KOPT-K1 (cell line): ENCODE results near the gene C19orf47.
A peak's percentile ranks its signal among the peaks of the same experiment; 100 is the strongest.

ENCODE experiments used
- H3K27ac ChIP-seq: fragments of 200-600 bp; sonication (generic); 2 replicates; pipeline ENCODE4 v1.5.1; 2016; ENCODE audit warnings: antibody characterized with exemption, mild to moderate bottlenecking, low read depth, low read length; ENCODE audit not compliant: poor library complexity, severe bottlenecking
- H3K36me3 ChIP-seq: fragments of 200-600 bp; sonication (generic); 2 replicates; pipeline ENCODE4 v1.5.1; 2017; ENCODE audit warnings: antibody characterized with exemption, mild to moderate bottlenecking, low read length, moderate library complexity; ENCODE audit not compliant: insufficient read depth
- H3K9me3 ChIP-seq: fragments of 200-600 bp; sonication (generic); 2 replicates; pipeline ENCODE4 v1.5.1; 2017; ENCODE audit warnings: antibody characterized with exemption, low read length, mild to moderate bottlenecking; ENCODE audit not compliant: insufficient read depth, poor library complexity, severe bottlenecking

The C19orf47 gene, protein sequence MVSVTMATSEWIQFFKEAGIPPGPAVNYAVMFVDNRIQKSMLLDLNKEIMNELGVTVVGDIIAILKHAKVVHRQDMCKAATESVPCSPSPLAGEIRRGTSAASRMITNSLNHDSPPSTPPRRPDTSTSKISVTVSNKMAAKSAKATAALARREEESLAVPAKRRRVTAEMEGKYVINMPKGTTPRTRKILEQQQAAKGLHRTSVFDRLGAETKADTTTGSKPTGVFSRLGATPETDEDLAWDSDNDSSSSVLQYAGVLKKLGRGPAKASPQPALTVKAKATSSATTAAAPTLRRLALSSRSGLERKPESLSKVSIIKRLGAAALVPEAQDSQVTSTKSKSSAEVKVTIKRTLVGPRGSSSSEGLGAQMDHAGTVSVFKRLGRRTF

DNA sequence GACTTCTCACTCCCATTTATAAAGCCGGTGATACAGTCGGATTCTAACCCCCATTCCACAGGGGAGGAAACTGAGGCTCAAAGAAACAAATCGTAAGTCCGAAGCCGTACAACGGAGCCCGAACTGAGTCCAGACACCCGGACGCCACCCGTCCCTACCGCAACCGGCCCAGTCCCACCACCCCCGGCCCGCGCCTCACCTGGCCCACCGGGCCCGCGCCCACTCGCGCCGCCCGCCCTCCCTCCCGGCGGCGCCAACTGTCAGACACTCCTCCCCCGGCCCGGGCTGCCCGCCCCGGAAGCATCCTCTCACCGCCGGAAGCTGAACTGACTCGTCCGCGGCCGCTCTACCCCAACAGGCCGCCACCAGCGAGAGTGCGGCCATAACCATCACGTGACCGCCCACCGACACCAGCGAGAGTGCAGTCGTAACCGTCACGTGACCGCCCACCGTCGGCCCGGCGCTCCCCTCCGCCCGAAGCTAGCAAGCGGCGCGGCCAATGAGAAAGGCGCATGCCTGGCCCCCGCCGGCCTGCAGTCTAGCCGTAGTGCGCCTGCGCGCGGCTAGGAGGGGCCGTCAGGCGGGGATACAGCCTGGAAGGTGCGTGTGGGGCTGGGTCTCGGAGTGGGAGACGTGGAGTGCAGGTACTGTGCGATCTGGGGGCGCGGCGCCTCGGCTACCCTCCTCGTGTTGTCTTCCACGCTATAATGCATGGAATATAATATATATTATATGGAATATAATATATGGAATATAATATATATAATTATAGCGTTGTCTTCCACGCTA is at the start of gene C19orf47, which contains the start of gene PLD3:
C19orf47 (minus strand) TSS at position 273 of the 789 bp plus-strand sequence. CDS start 6,540 bp downstream, outside the sequence.
PLD3 (plus strand) TSS at position 571 of the 789 bp plus-strand sequence. CDS start 17,789 bp downstream, outside the sequence.
- Histone ChIP-seq H3K36me3 (peaks cover 6% of the 10 kb centered on the region; the same call in 1 of the 2 replicates), H3K27ac (peak within 1 kb of the TSS; percentile 74), H3K9me3 (no peaks in the 10 kb centered on the region)

DNA sequence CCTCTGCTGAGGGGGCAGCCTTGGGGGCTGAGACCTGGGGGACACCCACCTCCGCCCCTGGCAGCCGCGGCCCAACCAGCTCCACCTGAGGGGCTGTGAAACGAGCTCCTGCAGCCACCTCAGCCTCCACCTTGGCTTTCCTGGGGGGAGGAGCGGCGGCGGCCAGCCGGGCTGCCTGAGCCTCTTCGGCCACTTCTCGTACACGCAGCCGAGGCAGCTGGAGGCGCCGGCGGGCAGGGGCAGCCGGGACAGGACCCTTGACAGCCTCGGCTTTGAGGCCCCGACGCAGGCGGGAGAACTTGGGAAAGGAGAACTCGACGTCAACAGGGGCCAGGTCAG is 49.3 kb upstream of the C19orf47 start:
- Histone ChIP-seq H3K27ac (no peak overlapping the region), H3K9me3 (no peaks in the 10 kb centered on the region), H3K36me3 (no peaks in the 10 kb centered on the region)

DNA sequence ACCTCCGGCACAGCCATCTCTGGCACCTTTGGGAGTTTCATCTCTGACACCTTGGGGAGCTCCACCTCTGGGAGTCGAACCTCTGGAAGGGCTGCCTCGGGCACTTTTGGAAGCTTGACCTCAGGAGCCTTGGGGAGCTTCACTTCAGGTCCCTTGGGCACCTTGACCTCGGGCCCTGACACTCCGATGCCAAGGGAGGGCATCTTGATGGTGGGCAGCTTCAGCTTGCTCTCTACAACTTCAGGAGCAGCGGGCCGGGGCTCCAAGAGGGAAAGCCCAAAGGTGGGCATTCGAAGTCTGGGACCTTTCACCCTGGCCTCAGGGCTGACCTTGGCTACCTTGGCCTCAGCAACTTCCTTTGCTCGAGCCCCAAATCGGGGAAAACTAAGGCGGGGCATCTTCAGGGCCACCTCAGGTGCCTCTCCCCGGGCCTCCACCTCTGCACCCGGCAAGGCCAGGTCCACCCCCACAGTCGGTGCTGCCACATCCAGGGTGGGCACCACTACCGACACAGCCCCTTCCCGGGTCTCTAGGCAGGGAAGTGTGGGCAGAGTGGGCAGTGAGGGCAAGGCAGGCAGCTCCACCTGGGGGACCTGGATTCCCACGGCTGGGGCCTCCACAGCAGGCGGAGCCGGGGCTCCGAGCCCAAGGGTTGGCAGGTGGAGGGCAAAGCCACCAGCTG is 48.8 kb upstream of the C19orf47 start:
- H3K27ac ChIP-seq, result no peak overlapping the region
- no peaks in the 10 kb centered on the region for H3K9me3 ChIP-seq
- H3K36me3 ChIP-seq, result no peaks in the 10 kb centered on the region

DNA sequence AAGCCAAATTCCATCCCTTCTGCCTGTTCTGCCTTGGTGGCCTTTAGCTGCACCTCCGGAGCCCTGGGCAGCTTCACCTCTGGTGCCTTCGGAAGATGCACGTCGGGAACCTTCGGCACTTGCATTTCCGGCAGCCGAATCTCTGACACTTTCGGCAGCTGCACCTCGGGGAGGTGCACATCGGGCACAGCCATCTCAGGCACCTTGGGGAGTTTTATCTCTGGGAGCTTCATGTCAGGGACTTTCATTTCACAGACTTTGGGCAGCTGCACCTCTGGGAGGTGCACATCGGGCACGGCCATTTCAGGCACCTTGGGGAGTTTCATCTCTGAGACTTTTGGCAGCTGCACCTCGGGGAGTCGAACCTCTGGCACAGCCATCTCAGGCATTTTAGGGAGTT is 47.8 kb upstream of the C19orf47 start:
- H3K27ac ChIP-seq, result no peak overlapping the region

DNA sequence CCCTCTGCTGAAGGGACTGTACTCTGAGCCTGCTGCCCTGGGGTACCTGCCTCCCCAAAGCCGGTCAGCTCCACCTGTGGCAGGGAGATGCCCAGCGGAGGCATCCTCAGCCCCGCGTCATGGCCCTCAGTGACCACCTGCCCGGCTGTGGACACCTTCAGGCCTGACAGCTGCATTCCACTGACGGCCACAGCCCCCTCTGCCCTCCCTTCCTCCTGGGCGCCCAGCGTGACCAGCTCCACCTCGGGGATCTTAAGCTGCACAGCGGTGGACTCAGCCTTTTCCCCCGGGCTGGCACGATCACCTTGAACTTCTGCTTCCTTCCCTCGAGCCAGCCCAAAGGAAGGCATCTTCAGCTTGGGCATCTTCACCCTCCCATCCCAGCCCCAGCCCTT is 46.6 kb upstream of the C19orf47 start:
- H3K36me3 ChIP-seq, result no peaks in the 10 kb centered on the region

More for the DNA sequence above, 47.8 kb upstream of the C19orf47 start:
- Histone ChIP-seq H3K9me3 (no peaks in the 10 kb centered on the region), H3K36me3 (no peaks in the 10 kb centered on the region)

DNA sequence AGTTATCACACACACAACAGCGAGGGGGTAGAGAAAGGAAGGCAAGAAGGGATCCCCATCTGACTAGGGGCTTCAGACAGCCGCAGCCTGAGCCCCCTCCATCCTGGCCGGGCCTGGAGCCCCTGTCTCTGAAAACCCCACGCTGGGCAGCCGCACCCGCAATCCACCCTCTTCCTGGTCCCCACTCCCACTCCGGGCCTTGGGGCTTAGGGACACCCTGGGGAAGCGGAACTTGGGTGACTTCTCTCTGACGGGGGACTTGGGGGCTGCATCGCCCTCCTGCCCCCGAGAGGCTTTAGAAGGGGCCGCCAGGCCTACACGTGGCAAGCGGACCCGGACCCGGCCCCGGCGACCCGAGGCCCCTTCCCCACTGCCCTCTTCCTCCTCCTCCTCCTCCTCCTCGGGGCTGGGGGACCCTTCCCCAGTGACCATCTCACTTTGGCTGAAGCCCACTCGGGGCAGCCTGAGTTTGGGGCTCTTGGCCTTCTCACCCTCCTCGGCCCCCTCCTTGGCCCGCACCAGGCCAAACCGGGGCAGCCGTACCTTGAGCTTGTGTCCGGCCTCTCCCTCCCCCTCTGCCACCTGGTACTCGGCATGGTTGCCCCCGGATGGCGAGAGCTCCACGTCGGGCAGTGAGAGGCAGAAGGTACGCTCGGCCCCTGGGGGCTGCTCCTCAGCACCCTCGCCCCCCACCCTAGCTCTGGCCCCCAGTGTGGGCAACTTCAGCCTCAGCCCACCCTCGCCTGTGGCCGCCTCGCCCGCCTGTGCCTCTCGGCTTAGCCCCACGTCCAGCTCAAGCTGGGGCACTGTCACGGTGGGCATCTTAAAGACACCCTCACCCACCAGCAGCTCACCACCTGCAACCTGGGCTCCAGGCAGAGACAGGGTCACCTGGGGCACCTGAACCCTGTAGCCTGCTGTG is 46.0 kb upstream of the C19orf47 start:
- H3K36me3 ChIP-seq, result no peaks in the 10 kb centered on the region
- H3K27ac ChIP-seq, result no peak overlapping the region
- H3K9me3 ChIP-seq, result no peaks in the 10 kb centered on the region

More for the DNA sequence above, 46.6 kb upstream of the C19orf47 start:
- H3K9me3 ChIP-seq, result no peaks in the 10 kb centered on the region
- no peak overlapping the region for H3K27ac ChIP-seq

DNA sequence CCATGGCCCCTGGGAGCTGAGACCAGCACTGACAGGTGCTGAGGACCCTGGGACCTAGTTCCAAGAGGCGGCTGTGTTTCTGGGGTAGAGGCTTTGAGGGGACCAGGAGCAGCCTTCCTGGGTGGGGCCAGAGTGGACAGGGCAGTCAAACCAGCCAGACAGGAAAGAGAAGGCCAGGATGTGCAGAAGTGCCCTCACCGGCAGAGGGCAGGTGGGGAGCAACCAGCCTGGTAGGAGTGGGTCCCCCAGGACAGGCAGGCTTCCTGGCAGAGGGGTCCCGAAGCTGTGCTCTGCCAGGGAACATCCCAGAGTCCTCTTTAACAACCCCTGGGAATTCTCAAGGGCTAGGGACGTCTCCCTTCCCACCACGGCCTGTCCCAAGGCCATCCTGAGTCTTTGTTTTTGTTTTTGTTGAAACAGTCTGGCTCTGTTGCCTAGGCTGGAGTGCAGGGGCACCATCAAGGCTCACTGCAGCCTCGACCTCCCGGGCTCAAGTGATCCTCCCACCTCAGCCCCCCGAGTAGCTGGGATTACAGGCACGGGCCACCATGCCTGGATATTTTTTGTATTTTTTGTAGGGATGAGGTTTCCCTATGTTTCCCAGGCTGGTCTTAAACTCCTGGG is 44.8 kb upstream of the C19orf47 start:
- Histone ChIP-seq H3K36me3 (no peaks in the 10 kb centered on the region), H3K27ac (no peak overlapping the region)

DNA sequence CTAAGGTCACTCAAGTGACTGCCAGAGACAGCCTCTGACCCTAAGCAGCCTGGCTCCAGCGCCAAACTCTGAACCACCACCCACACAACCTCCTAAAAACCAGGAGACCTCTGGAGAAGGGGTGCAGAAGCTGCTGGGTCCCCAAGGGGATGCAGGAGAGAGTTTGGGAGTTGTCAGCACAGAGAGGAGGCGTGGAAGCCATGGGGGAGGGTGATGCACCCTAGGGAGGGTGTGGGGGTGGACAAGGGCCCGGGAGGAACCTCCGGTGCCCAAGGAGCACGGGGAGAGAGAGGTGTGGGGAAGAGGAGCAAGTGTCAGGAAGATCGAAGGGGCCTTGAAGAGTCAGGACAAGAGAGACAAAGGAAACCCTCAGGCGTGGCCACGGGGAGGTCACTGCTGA is 43.9 kb upstream of the C19orf47 start:
- no peaks in the 10 kb centered on the region for H3K36me3 ChIP-seq
- no peak overlapping the region for H3K27ac ChIP-seq
- H3K9me3 ChIP-seq, result no peaks in the 10 kb centered on the region

More for the DNA sequence above, 44.8 kb upstream of the C19orf47 start:
- H3K9me3 ChIP-seq, result no peaks in the 10 kb centered on the region

DNA sequence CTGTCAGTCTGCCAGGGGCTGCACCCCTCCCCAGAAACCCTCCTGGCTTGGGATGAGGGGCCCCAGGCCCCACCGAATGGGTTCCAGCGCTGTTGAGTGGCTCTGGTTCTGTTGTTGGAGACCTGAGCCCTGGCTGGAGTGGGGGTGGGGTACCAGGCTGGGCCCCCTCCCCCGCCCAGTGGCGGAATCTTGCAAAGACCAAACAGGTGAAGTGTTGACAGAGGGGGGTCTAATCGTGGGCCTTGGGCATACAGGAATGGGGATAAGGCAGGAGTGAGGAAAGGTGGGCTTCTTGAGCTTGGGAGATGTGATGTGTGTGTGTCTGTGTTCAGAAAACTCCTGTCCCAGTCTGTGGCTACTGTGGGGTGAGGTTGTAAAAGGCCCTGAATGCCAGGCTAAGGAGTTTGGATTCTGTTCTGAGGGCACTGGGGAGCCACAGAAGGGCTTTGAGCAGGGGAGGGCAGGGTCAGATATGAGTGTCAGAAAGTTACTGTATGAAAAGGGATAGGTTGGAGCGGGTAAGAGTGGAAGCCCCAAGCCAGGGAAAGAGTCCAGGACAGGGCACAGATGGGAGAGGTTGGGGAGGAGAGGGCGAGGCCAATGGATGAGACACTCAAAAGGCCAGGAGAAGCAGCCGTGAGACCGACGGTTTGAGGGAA is 42.0 kb upstream of the C19orf47 start, which contains the start of gene HIPK4:
HIPK4 (minus strand) TSS at position 98 of the 659 bp plus-strand sequence. CDS start 279 bp downstream, outside the sequence.
- Histone ChIP-seq H3K36me3 (no peaks in the 10 kb centered on the region), H3K27ac (no peak within 1 kb of the TSS), H3K9me3 (no peaks in the 10 kb centered on the region)

DNA sequence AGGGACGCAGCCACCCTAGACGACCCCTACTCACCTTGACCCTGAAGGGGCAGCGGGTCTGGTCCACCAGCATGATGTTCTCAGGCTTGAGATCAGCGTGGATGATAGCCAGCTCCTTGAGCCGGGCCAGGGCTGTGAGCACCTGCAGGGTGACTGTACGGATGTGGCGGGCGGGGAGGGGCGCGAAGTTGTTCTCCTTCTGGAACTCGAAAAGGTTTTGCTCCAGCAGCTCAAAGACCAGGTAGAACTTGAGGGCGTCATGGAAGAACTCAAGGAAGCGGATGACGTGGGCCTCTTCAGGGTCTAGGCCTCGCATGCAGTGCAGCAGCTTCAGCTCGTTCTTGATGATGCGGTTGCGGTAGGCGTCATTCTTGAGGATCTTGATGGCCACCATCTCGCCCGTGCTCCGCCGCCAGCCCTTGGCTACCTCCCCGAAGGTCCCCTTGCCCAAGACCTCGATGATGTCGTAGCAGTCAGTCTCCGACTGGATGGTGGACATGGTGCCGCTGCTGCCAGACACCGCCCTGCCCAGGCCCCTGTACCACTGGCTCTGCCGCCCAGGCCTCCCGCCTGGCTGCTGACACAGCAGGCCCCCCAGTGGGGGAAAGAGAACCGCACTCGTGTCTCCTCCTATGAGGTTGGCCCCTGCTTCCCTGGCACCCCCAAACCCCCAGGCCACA is 41.3 kb upstream of the C19orf47 start:
- H3K27ac ChIP-seq, result no peak overlapping the region
- H3K9me3 ChIP-seq, result no peaks in the 10 kb centered on the region
- H3K36me3 ChIP-seq, result no peaks in the 10 kb centered on the region

DNA sequence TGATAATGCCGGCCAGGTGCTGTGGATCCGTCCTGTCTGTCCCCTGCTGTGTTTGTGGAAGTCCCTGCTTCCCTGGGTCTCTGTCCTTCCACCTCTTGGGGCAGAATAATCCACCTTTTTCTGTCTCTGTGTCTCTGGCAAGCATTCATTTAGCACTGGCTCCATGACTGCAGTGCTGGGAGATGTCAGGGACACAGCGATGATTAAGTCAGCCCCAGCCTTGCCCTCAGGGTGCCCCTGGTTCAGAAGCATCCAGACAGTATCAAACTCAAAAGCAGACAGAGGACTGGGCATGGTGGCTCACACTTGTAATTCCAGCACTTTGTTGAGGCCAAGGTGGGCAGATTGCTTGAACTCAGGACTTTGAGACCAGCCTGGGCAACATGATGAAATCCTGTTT is 40.3 kb upstream of the C19orf47 start:
- no peaks in the 10 kb centered on the region for H3K9me3 ChIP-seq
- H3K36me3 ChIP-seq, result no peaks in the 10 kb centered on the region
- H3K27ac ChIP-seq, result no peak overlapping the region

DNA sequence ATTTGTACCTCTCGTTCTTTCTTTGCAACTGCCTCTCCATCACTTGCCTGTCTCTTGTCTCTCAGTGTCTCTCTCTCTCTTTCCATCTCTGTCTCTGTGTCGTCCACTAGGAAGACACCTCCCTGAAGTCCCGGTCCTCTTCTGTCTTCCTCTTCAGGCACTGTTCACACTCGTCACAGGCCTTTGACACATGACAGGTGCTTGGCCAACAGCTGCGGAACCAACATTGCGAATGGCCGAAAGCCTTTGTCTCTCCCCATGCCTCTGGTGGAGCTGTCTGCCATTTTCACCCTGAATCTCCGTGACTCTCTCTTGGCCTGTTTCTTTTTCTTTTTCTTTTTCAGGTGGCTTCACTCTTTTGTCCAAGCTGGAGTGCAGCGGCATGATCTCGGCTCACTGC is 39.0 kb upstream of the C19orf47 start:
- no peaks in the 10 kb centered on the region for H3K9me3 ChIP-seq
- H3K36me3 ChIP-seq, result no peaks in the 10 kb centered on the region
- H3K27ac ChIP-seq, result no peak overlapping the region

DNA sequence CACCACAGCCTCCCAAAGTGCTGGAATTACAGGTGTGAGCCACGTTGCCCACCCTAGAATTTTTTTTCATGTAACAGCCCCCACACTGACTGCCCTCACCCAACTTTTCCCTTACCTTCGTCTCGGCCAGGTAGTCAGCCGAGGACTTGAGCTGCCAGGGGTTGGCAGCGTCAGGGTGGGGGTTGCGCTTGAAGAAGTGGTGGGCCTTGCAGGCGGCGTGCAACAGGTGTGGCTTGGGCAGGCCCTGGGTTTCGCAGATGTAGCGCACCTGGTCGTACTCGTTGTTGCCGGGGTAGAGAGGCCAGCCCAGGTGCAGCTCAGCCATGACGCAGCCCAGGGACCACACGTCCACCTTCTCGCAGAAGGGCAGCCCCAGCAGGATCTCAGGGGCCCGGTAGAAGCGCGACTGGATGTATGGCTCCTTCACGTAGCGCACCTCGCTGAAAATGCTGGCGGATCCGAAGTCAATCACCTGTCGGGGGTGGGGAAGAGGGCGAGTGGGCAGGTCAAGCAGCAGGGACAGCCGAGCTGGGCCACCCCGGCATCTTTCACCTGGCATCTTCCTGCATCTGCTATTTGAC is 35.6 kb upstream of the C19orf47 start:
- no peaks in the 10 kb centered on the region for H3K9me3 ChIP-seq
- no peak overlapping the region for H3K27ac ChIP-seq
- H3K36me3 ChIP-seq, result no peaks in the 10 kb centered on the region
